Measurements from ENCODE around the gene CADM3.
A peak's percentile ranks its signal among the peaks of the same experiment; 100 is the strongest.

CADM3 gene

GRCh38 chr1:159175571-159175970, 4.2 kb downstream of the CADM3 start:
- no peak for DNase-seq

- DNase-seq = no peak
Measured at GRCh38 chr1:159177272-159177907, 6.0 kb downstream of the CADM3 start.

GRCh38 chr1:159179906-159180305, 8.5 kb downstream of the CADM3 start:
- no peak for DNase-seq

- DNase-seq = no peak
Measured at GRCh38 chr1:159180516-159180915, 9.1 kb downstream of the CADM3 start.

GRCh38 chr1:159181328-159182024, 10.1 kb downstream of the CADM3 start:
- DNase-seq = no peak

- no peak for DNase-seq
Measured at GRCh38 chr1:159184201-159184600, 12.8 kb downstream of the CADM3 start.

- no peak for DNase-seq
Measured at GRCh38 chr1:159185121-159185520, 13.7 kb downstream of the CADM3 start.

DNA sequence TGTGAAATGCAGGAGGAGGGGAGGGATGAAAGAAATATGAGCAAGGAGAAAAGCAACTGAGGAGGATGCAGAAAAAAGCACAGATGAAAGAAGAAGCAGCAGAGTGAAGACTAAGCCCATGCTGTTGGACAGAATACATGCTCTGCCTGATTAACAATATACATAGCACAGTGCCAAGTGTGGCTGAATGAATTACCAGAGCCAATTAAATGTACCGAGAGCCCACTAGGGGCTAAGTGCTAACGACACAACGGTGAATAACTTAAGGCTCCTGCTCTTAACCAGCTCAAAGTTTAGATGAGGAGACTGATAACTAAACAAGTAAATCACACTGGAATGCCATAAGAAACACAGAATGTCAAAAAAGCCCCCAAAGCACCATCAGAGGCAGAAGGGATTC, 15.6 kb downstream of the CADM3 start:
- DNase-seq = no peak

GRCh38 chr1:159187647-159188374, 16.4 kb downstream of the CADM3 start:
- no peak for DNase-seq

- peak; percentile 51 to 67 for DNase-seq
Measured at GRCh38 chr1:159188375-159188788, 17.0 kb downstream of the CADM3 start.

- no peak for DNase-seq
Measured at GRCh38 chr1:159190441-159190840, 19.0 kb downstream of the CADM3 start.

GRCh38 chr1:159196543-159196942, 25.1 kb downstream of the CADM3 start:
- no peak for DNase-seq

GRCh38 chr1:159197561-159198557, 26.4 kb downstream of the CADM3 start:
- peak; percentile 11 to 65 for DNase-seq

DNA sequence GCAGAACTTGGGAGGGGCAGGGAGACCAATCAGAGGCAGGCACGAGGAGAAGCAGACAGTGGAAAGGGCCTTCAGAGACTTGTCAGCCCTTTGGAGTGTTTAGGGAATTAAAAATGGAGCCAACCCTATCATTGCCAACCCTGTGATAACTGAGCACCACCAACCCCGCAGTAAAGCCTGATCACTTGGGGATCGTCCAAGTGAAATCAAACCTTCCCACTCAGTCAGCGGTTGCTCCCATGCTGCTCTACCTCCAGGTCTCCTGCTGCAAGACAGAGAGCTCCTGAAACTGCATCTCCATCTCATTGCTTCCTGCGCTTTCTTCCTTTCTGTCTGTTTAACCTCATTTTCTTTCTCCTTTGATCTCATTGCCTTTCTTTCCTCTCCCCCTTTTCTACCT, 28.5 kb downstream of the CADM3 start:
- no peak for DNase-seq

- DNase-seq = no peak
Measured at GRCh38 chr1:159200769-159201168, 29.4 kb downstream of the CADM3 start.

DNA sequence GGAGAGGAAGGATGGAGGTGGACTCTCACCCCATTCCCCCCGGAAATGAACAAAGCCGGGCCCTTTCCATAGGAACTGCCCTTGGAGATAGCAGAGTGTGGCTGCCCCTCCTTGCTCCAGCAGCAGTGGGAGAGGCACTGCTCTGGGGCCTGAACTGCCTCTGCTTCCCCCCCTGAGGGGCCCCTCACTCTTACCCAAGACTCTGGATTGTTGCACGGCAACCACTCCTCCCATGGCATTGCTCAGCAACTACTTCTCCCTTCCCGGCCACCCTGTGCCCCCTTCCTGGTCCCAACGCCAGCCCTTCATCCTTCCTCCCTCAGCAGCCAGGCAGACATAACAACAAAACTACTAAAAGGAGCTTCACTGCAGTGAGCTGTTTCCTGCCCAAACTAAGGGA, 30.2 kb downstream of the CADM3 start:
- DNase-seq = no peak

GRCh38 chr1:159203610-159204009, 32.2 kb downstream of the CADM3 start:
- no peak for DNase-seq

DNA sequence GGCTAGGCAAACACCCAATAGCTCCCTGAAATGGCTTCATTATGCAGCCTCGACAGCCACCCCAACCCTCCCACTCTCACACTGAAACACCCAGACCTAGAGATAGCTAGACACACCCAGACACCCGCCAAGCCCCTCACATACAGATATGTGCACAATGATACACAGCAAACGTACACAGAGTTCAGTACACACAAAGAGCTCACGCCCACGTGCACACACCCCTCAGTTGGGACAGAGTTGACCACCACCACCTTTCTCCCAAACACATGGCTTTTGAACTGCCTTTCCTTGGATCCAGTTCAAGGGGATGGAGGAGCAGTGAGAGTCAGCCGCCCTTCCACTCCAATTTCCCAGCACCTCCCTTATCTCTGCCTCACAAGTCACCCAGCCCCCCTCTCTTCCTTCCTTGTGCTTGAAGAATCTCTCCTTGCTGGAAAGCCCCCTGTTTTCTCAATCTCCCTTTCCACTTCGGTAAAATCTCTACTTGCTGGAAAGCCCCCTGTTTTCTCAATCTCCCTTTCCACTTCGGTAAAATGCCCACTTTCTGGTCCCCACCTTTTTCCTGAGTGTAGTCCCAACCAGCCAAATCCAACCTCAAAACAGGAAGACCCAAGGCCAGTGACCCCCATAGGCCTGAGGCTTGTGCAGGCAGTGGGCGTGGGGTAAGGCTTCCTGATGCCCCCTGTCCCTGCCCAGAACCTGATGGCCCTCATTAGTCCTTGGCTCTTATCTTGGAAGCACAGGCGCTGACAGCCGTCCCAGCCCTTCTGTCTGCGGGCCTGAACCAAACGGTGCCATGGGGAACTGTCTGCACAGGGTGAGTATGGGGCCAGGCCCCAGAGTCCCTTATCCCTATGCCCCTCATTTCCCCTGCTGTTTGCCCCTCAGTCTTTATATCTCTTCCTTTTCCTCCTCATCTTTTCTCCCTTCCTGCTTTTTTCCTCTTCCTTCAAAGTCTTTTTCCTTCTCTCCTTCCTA, 33.0 kb downstream of the CADM3 start, which contains the start of gene ACKR1:
ACKR1 (plus strand) TSS at position 715 of the 981 bp plus-strand sequence; CDS start at position 800, 85 bp downstream.
- no peak for DNase-seq

DNA sequence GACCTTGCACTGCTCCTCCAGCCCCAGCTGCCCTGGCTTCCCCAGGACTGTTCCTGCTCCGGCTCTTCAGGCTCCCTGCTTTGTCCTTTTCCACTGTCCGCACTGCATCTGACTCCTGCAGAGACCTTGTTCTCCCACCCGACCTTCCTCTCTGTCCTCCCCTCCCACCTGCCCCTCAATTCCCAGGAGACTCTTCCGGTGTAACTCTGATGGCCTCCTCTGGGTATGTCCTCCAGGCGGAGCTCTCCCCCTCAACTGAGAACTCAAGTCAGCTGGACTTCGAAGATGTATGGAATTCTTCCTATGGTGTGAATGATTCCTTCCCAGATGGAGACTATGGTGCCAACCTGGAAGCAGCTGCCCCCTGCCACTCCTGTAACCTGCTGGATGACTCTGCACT, 33.8 kb downstream of the CADM3 start:
- no peak for DNase-seq

- no peak for DNase-seq
Measured at GRCh38 chr1:159206110-159206509, 34.7 kb downstream of the CADM3 start.

- no peak for DNase-seq
Measured at GRCh38 chr1:159207080-159207479, 35.7 kb downstream of the CADM3 start.
